Right atrium auricular region (tissue), 2 donors: ENCODE data around the gene GPR39. TPM values are rescaled to one million over a fixed set of nuclear protein-coding genes. Genes with fewer than 3 reads are reported as not detected.

Experiments used
- DNase-seq: peaks from one replicate; pipeline ENCODE4 v3.0.0-alpha.2; 2019; ENCODE audit warnings: low spot score
- H3K27ac ChIP-seq, 2 donors: fragments of 200-600 bp; sonication (generic); 1 replicate in 1 of 2; 2 replicates in 1 of 2; pipeline ENCODE4 v1.5.1; 2016 to 2019
- H3K27me3 ChIP-seq, 2 donors: fragments of 200-600 bp; sonication (generic); one replicate each; pipeline versions ENCODE4 v1.5.1 to v1.6.0; 2017 to 2019
- H3K36me3 ChIP-seq: fragments of 200-600 bp; sonication (generic); one replicate; pipeline ENCODE4 v1.5.1; 2016
- H3K4me1 ChIP-seq, 2 donors: fragments of 200-600 bp; sonication (generic); one replicate each; pipeline versions ENCODE4 v1.5.1 to v1.6.0; 2017 to 2019
- H3K4me3 ChIP-seq, 2 donors: fragments of 200-600 bp; sonication (generic); 1 replicate in 1 of 2; 2 replicates in 1 of 2; pipeline ENCODE4 v1.5.1; 2017 to 2019; ENCODE audit warnings: mild to moderate bottlenecking in 1 of 2, moderate library complexity in 1 of 2
- H3K9me3 ChIP-seq, 2 donors: fragments of 200-600 bp; sonication (generic); one replicate each; pipeline ENCODE4 v1.5.1; 2019
- total RNA-seq, 2 donors: library from RNA; depleted of rRNA; stranded (reverse); fragments of >200 nt; gene quantifications; one replicate each; pipeline ENCODE4 v1.1.0, GENCODE V29; 2016
- TF ChIP-seq, protein P1 (sequence below), 2 donors: fragments of 200-600 bp; sonication (generic); IDR thresholded peaks; one replicate each; pipeline ENCODE4 v1.5.1; 2019; ENCODE audit warnings: antibody characterized with exemption in 2 of 2

Gene GPR39
- total RNA-seq, 2 donors from 2014 or later: 1.0 TPM; not detected in 1

DNA sequence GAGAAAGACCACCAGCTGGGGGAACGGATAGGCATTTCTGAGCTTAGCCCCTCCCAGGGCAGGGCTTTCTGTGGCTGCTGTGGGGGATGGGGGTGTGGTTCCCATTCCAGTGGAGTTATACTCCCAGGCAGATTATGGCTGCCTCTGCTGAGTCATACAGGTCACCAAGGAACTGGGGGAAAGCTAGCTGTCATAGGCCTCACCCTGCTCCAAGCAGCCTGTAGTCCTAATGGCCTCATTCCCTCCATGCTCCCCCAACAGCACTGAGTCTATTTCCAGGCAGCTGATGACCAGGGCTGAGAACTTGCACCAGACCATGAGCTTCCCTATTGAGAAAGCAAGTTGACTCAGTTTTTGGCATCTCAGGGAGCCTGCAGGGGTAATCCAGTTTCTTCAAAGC is 87.1 kb downstream of the GPR39 start:
- H3K36me3 ChIP-seq: no peaks in the 10 kb centered on the region
- H3K9me3 ChIP-seq: peaks cover 0 to 33% of the 10 kb centered on the region in 2 donors
- no peak for DNase-seq
- H3K4me3 ChIP-seq: no peak overlapping the region
- H3K27me3 ChIP-seq: no peaks in the 10 kb centered on the region
- TF ChIP-seq, protein P1, sequence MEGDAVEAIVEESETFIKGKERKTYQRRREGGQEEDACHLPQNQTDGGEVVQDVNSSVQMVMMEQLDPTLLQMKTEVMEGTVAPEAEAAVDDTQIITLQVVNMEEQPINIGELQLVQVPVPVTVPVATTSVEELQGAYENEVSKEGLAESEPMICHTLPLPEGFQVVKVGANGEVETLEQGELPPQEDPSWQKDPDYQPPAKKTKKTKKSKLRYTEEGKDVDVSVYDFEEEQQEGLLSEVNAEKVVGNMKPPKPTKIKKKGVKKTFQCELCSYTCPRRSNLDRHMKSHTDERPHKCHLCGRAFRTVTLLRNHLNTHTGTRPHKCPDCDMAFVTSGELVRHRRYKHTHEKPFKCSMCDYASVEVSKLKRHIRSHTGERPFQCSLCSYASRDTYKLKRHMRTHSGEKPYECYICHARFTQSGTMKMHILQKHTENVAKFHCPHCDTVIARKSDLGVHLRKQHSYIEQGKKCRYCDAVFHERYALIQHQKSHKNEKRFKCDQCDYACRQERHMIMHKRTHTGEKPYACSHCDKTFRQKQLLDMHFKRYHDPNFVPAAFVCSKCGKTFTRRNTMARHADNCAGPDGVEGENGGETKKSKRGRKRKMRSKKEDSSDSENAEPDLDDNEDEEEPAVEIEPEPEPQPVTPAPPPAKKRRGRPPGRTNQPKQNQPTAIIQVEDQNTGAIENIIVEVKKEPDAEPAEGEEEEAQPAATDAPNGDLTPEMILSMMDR (IDR thresholded peaks at IDR 0.05): no peak
- H3K4me1 ChIP-seq: no peaks in the 10 kb centered on the region
- H3K27ac ChIP-seq: no peak overlapping the region

DNA sequence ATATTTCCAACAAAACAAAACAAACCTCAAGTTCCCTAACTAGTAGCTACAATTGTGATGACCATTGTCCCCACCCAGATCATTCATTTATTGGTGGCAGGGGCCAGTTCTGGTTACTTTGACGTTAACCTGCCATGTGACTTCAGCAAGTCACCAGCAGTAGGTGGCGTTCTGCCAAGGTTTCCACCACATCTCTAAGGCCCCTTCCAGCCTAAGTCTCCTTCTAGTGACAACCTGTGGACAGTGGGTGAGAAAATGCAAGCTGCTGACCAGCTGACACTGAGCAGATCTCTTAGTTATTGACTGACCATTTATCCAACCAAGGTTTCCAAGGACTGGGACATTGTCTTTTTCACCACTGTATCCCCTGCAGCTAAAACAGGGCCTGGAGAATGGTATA is 98.4 kb downstream of the GPR39 start:
- H3K9me3 ChIP-seq: no peaks in the 10 kb centered on the region
- H3K27me3 ChIP-seq: no peaks in the 10 kb centered on the region
- TF ChIP-seq, protein P1 (IDR thresholded peaks at IDR 0.05): no peak
- no peak overlapping the region for H3K4me3 ChIP-seq
- H3K36me3 ChIP-seq: no peaks in the 10 kb centered on the region
- no peak overlapping the region for H3K27ac ChIP-seq
- no peaks in the 10 kb centered on the region for H3K4me1 ChIP-seq
- no peak for DNase-seq

DNA sequence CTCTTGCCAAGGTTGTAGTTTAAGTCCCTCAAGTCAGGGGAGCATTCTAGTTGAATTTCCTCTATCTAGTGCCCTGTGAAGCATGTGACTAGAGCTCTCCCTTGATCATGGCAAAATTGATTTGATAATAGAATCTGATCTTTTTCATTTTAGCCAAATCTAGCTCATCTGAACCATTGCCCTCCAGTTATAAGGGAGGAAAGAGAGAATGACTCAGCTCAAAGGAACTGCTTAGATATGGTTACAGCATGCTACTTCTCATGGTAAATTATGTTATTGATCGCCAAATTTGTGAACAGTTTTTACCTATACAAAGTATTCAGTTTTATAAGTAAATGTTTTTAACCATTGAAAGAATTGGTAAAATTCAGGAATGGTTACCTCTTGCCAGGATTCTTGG is 100.8 kb downstream of the GPR39 start:
- Histone ChIP-seq H3K36me3 (no peaks in the 10 kb centered on the region), H3K4me1 (no peaks in the 10 kb centered on the region), H3K9me3 (no peaks in the 10 kb centered on the region), H3K4me3 (no peak overlapping the region), H3K27me3 (no peaks in the 10 kb centered on the region), H3K27ac (no peak overlapping the region)
- no peak for DNase-seq
- TF ChIP-seq, protein P1 (IDR thresholded peaks at IDR 0.05): no peak

DNA sequence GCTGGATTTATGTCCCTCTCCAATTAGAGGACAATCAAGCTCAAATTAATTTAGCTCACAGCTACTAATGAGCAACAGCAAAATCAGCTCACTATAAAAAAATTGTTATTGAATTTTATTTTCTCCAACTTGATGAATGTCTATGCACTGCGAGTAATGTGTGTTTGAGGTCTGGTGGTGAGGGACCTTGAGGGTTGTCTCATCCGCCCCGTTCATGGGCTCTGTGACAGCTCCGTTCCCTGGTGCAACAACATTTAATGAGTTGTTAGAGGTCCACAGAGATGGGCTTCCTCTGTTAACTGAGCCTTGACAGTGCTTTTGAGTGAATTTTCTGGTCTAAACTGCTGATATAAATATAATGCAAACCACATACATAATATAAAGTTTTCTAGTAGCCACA is 101.7 kb downstream of the GPR39 start:
- no peak overlapping the region for H3K27ac ChIP-seq
- no peak for DNase-seq
- no peaks in the 10 kb centered on the region for H3K36me3 ChIP-seq
- no peak overlapping the region for H3K4me3 ChIP-seq
- no peaks in the 10 kb centered on the region for H3K4me1 ChIP-seq
- TF ChIP-seq, protein P1 (IDR thresholded peaks at IDR 0.05): no peak
- no peaks in the 10 kb centered on the region for H3K9me3 ChIP-seq
- H3K27me3 ChIP-seq: no peaks in the 10 kb centered on the region

DNA sequence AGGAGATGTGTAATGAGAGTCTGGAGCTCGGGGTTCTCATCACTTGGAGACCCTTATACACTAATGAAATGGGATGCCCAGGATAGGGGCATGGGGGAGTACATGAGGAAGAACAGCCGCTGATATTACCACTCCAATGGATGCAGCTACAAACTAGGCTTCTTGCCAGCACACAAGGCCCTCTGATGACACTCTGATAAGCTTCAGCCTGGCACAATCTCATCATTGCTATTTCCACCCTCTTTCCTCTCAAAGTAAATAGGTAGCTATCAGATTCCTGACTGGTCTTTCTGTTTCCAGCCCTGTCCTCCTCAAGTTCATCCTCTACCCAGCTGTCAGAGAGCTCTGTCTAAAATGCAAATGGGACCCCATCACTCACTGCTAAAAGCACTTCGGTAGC is 103.0 kb downstream of the GPR39 start:
- no peak for DNase-seq
- TF ChIP-seq, protein P1 (IDR thresholded peaks at IDR 0.05): no peak

DNA sequence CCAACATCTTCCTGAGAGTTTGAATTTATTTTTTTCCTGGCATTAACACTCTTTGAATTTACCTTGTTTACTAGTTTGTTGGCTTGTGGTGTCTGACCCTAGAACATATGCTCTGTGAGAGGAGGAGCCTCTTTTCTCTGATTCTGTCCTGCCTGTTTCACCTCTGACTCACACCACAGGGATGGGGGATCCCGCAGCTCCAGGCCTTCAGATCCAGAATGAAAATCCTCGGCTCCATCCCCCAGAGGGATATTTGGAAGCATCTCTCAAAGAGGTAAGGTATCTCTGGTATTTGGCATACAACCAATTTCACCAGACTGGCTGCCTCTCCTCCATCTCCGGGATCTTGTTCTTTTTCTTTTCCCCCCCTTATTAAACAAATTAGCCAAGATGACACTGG is 104.7 kb downstream of the GPR39 start:
- H3K36me3 ChIP-seq: no peaks in the 10 kb centered on the region
- TF ChIP-seq, protein P1 (IDR thresholded peaks at IDR 0.05): no peak
- H3K9me3 ChIP-seq: no peaks in the 10 kb centered on the region
- no peaks in the 10 kb centered on the region for H3K27me3 ChIP-seq
- no peak overlapping the region for H3K4me3 ChIP-seq
- no peak for DNase-seq
- H3K4me1 ChIP-seq: no peaks in the 10 kb centered on the region
- no peak overlapping the region for H3K27ac ChIP-seq

More for the DNA sequence above, 103.0 kb downstream of the GPR39 start:
- H3K27ac ChIP-seq: no peak overlapping the region
- no peaks in the 10 kb centered on the region for H3K36me3 ChIP-seq
- no peaks in the 10 kb centered on the region for H3K27me3 ChIP-seq
- H3K4me3 ChIP-seq: no peak overlapping the region
- H3K4me1 ChIP-seq: no peaks in the 10 kb centered on the region
- no peaks in the 10 kb centered on the region for H3K9me3 ChIP-seq
